ENCODE measurements around the gene ATP9B. TPM values are rescaled to one million over a fixed set of nuclear protein-coding genes. Genes with fewer than 3 reads are reported as not detected.
"Not testable (repeated sequence)": the region's sequence is repeated elsewhere in the genome, so short reads cannot be mapped to it uniquely, and the experiment has no call there.

The ATP9B gene
- total RNA-seq, 2 experiments from 2014 or later: 16.0 to 16.4 TPM

GRCh38 chr18:79318142-79318673, 249.0 kb downstream of the ATP9B start:
- H3K9me3 Mint-ChIP-seq: peaks cover 13% of the 10 kb centered on the region
- H3K36me3 Mint-ChIP-seq: peaks cover 56% of the 10 kb centered on the region
- H3K27me3 Mint-ChIP-seq: no peaks in the 10 kb centered on the region
- H3K27ac Mint-ChIP-seq: peak overlapping the region; percentile 59
- H3K4me1 Mint-ChIP-seq: peaks cover 12% of the 10 kb centered on the region
- no peak overlapping the region for H3K4me3 Mint-ChIP-seq
- no peak for DNase-seq

GRCh38 chr18:79320216-79320850, 251.1 kb downstream of the ATP9B start:
- H3K9me3 Mint-ChIP-seq: peaks cover 6% of the 10 kb centered on the region
- no peak overlapping the region for H3K4me3 Mint-ChIP-seq
- H3K4me1 Mint-ChIP-seq: peaks cover 12% of the 10 kb centered on the region
- no peak for DNase-seq
- H3K27me3 Mint-ChIP-seq: no peaks in the 10 kb centered on the region
- peaks cover 45% of the 10 kb centered on the region for H3K36me3 Mint-ChIP-seq
- no peak overlapping the region for H3K27ac Mint-ChIP-seq

GRCh38 chr18:79321625-79322405, 252.6 kb downstream of the ATP9B start:
- H3K9me3 Mint-ChIP-seq: no peaks in the 10 kb centered on the region
- no peaks in the 10 kb centered on the region for H3K27me3 Mint-ChIP-seq
- H3K27ac Mint-ChIP-seq: no peak overlapping the region
- peaks cover 38% of the 10 kb centered on the region for H3K36me3 Mint-ChIP-seq
- H3K4me1 Mint-ChIP-seq: peaks cover 16% of the 10 kb centered on the region
- DNase-seq: no peak
- H3K4me3 Mint-ChIP-seq: no peak overlapping the region

GRCh38 chr18:79322441-79322840, 253.2 kb downstream of the ATP9B start:
- Mint-ChIP-seq H3K4me1 (peaks cover 16% of the 10 kb centered on the region), H3K4me3 (no peak overlapping the region), H3K9me3 (peaks cover 2% of the 10 kb centered on the region), H3K36me3 (peaks cover 43% of the 10 kb centered on the region), H3K27me3 (no peaks in the 10 kb centered on the region), H3K27ac (no peak overlapping the region)
- DNase-seq: no peak

- H3K27ac Mint-ChIP-seq: peak overlapping the region; percentile 6
- peaks cover 39% of the 10 kb centered on the region for H3K36me3 Mint-ChIP-seq
- DNase-seq: no peak
- no peaks in the 10 kb centered on the region for H3K27me3 Mint-ChIP-seq
- H3K4me1 Mint-ChIP-seq: peaks cover 6% of the 10 kb centered on the region
- H3K9me3 Mint-ChIP-seq: peaks cover 4% of the 10 kb centered on the region
- no peak overlapping the region for H3K4me3 Mint-ChIP-seq
These were observed 254.3 kb downstream of the ATP9B start for GRCh38 chr18:79323471-79323870.

- DNase-seq: no peak
- Mint-ChIP-seq H3K36me3 (peaks cover 27% of the 10 kb centered on the region), H3K27ac (peak overlapping the region; percentile 64), H3K4me3 (no peak overlapping the region), H3K4me1 (peaks cover 6% of the 10 kb centered on the region), H3K9me3 (peaks cover 4% of the 10 kb centered on the region), H3K27me3 (no peaks in the 10 kb centered on the region)
These were observed 257.4 kb downstream of the ATP9B start for GRCh38 chr18:79326413-79327198.

GRCh38 chr18:79327199-79327721, 258.1 kb downstream of the ATP9B start:
- no peak for DNase-seq
- peak overlapping the region; percentile 64 for H3K27ac Mint-ChIP-seq
- no peaks in the 10 kb centered on the region for H3K27me3 Mint-ChIP-seq

GRCh38 chr18:79327915-79328314, 258.7 kb downstream of the ATP9B start:
- DNase-seq, H3K4me3 Mint-ChIP-seq, H3K27me3 Mint-ChIP-seq, H3K9me3 Mint-ChIP-seq, H3K4me1 Mint-ChIP-seq: not testable (repeated sequence)
- H3K27ac Mint-ChIP-seq: peak overlapping the region; percentile 70
- peaks cover 18% of the 10 kb centered on the region for H3K36me3 Mint-ChIP-seq

More at GRCh38 chr18:79327199-79327721, 258.1 kb downstream of the ATP9B start:
- H3K4me1 Mint-ChIP-seq: peaks cover 6% of the 10 kb centered on the region
- peaks cover 21% of the 10 kb centered on the region for H3K36me3 Mint-ChIP-seq
- peaks cover 4% of the 10 kb centered on the region for H3K9me3 Mint-ChIP-seq
- no peak overlapping the region for H3K4me3 Mint-ChIP-seq

GRCh38 chr18:79328887-79329286, 259.7 kb downstream of the ATP9B start:
- no peak for DNase-seq
- Mint-ChIP-seq H3K36me3 (peaks cover 16% of the 10 kb centered on the region), H3K27me3 (no peaks in the 10 kb centered on the region), H3K27ac (no peak overlapping the region), H3K4me1 (peaks cover 6% of the 10 kb centered on the region), H3K9me3 (peaks cover 4% of the 10 kb centered on the region), H3K4me3 (no peak overlapping the region)

GRCh38 chr18:79329786-79330185, 260.6 kb downstream of the ATP9B start:
- Mint-ChIP-seq H3K27ac (no peak overlapping the region), H3K4me1 (peaks cover 6% of the 10 kb centered on the region), H3K4me3 (no peak overlapping the region), H3K9me3 (peaks cover 4% of the 10 kb centered on the region), H3K27me3 (no peaks in the 10 kb centered on the region), H3K36me3 (peaks cover 16% of the 10 kb centered on the region)
- no peak for DNase-seq

GRCh38 chr18:79332646-79333045, 263.5 kb downstream of the ATP9B start:
- no peak for DNase-seq
- H3K36me3 Mint-ChIP-seq: peaks cover 3% of the 10 kb centered on the region
- H3K27ac Mint-ChIP-seq: no peak overlapping the region
- H3K4me3 Mint-ChIP-seq: no peak overlapping the region
- H3K9me3 Mint-ChIP-seq: peaks cover 2% of the 10 kb centered on the region
- H3K4me1 Mint-ChIP-seq: no peaks in the 10 kb centered on the region
- H3K27me3 Mint-ChIP-seq: no peaks in the 10 kb centered on the region

GRCh38 chr18:79333046-79333445, 263.9 kb downstream of the ATP9B start:
- no peak for DNase-seq
- Mint-ChIP-seq H3K4me3 (no peak overlapping the region), H3K9me3 (peaks cover under 1% of the 10 kb centered on the region), H3K4me1 (no peaks in the 10 kb centered on the region), H3K36me3 (peaks cover under 1% of the 10 kb centered on the region), H3K27ac (no peak overlapping the region), H3K27me3 (no peaks in the 10 kb centered on the region)

GRCh38 chr18:79334496-79335233, 265.5 kb downstream of the ATP9B start:
- Mint-ChIP-seq H3K36me3 (peaks cover 14% of the 10 kb centered on the region), H3K4me1 (no peaks in the 10 kb centered on the region), H3K4me3 (no peak overlapping the region)

GRCh38 chr18:79335833-79336360, 266.7 kb downstream of the ATP9B start:
- H3K27ac Mint-ChIP-seq: no peak overlapping the region
- no peaks in the 10 kb centered on the region for H3K27me3 Mint-ChIP-seq
- DNase-seq: no peak
- no peaks in the 10 kb centered on the region for H3K9me3 Mint-ChIP-seq
- H3K4me3 Mint-ChIP-seq: no peak overlapping the region
- H3K36me3 Mint-ChIP-seq: peaks cover 14% of the 10 kb centered on the region
- no peaks in the 10 kb centered on the region for H3K4me1 Mint-ChIP-seq

More at GRCh38 chr18:79334496-79335233, 265.5 kb downstream of the ATP9B start:
- H3K27me3 Mint-ChIP-seq: no peaks in the 10 kb centered on the region
- H3K27ac Mint-ChIP-seq: no peak overlapping the region
- no peak for DNase-seq
- H3K9me3 Mint-ChIP-seq: no peaks in the 10 kb centered on the region
